ENCODE results near the gene LIME1.

LIME1 gene

DNA sequence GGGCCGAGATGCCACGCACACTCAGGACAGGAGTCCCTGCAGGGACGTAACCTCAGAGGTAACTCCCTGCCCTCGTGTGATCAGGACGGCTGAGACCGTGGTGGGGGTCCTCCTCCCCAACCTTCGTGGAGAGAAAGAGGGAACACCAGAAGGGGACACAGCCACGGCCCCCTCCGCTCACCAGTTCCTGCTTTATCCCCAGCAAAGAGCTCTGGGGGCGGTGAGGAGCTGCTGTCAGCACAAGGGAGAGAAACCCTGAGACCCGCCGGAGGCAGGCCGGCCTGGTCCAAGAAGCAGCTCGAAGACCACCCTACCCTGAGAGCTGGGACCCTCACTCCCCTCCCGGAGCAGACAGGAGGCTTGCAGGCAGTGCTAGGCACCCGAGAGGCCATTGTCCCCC lies 47.5 kb downstream of the LIME1 start:
- Histone ChIP-seq H3K27me3 (ENCODE audit: control insufficient read depth in 1 of 2, insufficient read depth in 2 of 2, low read length in 2 of 2) (no peaks in the 10 kb centered on the region), H3K36me3 (ENCODE audit: control insufficient read depth in 1 of 2, insufficient read depth in 2 of 2, low read length in 2 of 2) (no peaks in the 10 kb centered on the region), H3K9ac (ENCODE audit: low read depth in 1 of 2, low read length in 2 of 2) (no peak overlapping the region), H3K9me3 (ENCODE audit: control insufficient read depth in 1 of 2, low read length in 2 of 2) (no peaks in the 10 kb centered on the region), H3K27ac (ENCODE audit: low read depth, low read length) (no peak overlapping the region), H3K4me1 (ENCODE audit: control insufficient read depth in 1 of 2, insufficient read depth in 2 of 2, low read length in 2 of 2) (no peaks in the 10 kb centered on the region), H3K4me3 (ENCODE audit: low read depth in 1 of 2, low read length in 2 of 2) (no peak overlapping the region)

DNA sequence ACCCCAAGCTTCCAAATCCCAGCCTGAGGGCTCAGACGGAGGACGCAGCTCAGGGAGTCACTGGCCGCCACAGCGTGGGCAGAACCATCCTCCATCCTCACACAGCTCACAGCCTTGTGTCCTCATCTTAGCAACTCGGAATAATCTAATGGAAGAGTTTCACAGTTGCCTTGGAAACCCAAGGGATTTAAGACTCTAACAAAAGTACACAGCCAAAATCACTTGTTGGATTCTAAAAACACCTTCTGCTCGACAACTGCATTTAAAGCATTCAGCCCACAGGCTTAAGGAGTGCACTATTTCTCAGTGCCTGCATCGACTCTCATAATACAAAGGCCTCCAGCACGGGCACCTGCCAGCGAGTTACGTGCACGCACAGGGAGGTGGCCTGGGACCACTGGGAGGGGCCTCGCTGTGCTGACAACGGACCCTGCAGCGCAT lies 49.2 kb downstream of the LIME1 start:
- no peak overlapping the region for H3K9ac ChIP-seq (ENCODE audit: low read depth in 1 of 2, low read length in 2 of 2)
- no peak overlapping the region for H3K4me3 ChIP-seq (ENCODE audit: low read depth in 1 of 2, low read length in 2 of 2)
- peaks cover 0 to 5% of the 10 kb centered on the region in 2 donors for H3K36me3 ChIP-seq (ENCODE audit: control insufficient read depth in 1 of 2, insufficient read depth in 2 of 2, low read length in 2 of 2)
- no peaks in the 10 kb centered on the region for H3K9me3 ChIP-seq (ENCODE audit: control insufficient read depth in 1 of 2, low read length in 2 of 2)
- H3K4me1 ChIP-seq (ENCODE audit: control insufficient read depth in 1 of 2, insufficient read depth in 2 of 2, low read length in 2 of 2), result no peaks in the 10 kb centered on the region
- H3K27me3 ChIP-seq (ENCODE audit: control insufficient read depth in 1 of 2, insufficient read depth in 2 of 2, low read length in 2 of 2), result no peaks in the 10 kb centered on the region
- no peak overlapping the region for H3K27ac ChIP-seq (ENCODE audit: low read depth, low read length)

DNA sequence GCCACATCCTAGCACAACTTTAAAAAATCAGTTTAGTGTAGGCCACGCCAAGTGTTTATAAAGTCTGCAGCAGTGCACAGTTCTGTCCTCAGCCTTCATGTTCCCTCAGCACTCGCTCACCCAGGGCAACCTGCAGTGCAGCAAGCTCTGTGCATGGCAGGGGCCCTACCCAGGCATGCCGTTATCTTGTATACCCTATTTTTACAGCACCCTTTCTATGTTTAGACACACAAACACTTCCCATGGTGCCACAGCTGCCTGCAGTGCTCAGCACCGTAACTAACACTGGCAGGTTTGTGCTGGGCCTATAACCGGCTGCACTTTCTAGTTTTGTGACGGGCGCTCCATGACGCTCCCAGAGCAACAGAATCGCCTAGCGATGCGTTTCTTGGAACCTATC lies 50.8 kb downstream of the LIME1 start:
- H3K27me3 ChIP-seq (ENCODE audit: control insufficient read depth in 1 of 2, insufficient read depth in 2 of 2, low read length in 2 of 2), result no peaks in the 10 kb centered on the region
- H3K36me3 ChIP-seq (ENCODE audit: control insufficient read depth in 1 of 2, insufficient read depth in 2 of 2, low read length in 2 of 2), result peaks cover 0 to 5% of the 10 kb centered on the region in 2 donors
- H3K4me1 ChIP-seq (ENCODE audit: control insufficient read depth in 1 of 2, insufficient read depth in 2 of 2, low read length in 2 of 2), result no peaks in the 10 kb centered on the region
- H3K4me3 ChIP-seq (ENCODE audit: low read depth in 1 of 2, low read length in 2 of 2), result no peak overlapping the region
- no peak overlapping the region for H3K9ac ChIP-seq (ENCODE audit: low read depth in 1 of 2, low read length in 2 of 2)
- no peak overlapping the region for H3K27ac ChIP-seq (ENCODE audit: low read depth, low read length)
- H3K9me3 ChIP-seq (ENCODE audit: control insufficient read depth in 1 of 2, low read length in 2 of 2), result no peaks in the 10 kb centered on the region

- H3K27ac ChIP-seq (ENCODE audit: low read depth, low read length), result no peak overlapping the region
- no peaks in the 10 kb centered on the region for H3K27me3 ChIP-seq (ENCODE audit: control insufficient read depth in 1 of 2, insufficient read depth in 2 of 2, low read length in 2 of 2)
Measured at GRCh38 chr20:63787749-63788148, 51.3 kb downstream of the LIME1 start.

More at GRCh38 chr20:63787749-63788148, 51.3 kb downstream of the LIME1 start:
- no peak overlapping the region for H3K4me3 ChIP-seq (ENCODE audit: low read depth in 1 of 2, low read length in 2 of 2)
- H3K9ac ChIP-seq (ENCODE audit: low read depth in 1 of 2, low read length in 2 of 2), result no peak overlapping the region
- no peaks in the 10 kb centered on the region for H3K9me3 ChIP-seq (ENCODE audit: control insufficient read depth in 1 of 2, low read length in 2 of 2)
- H3K4me1 ChIP-seq (ENCODE audit: control insufficient read depth in 1 of 2, insufficient read depth in 2 of 2, low read length in 2 of 2), result no peaks in the 10 kb centered on the region
- H3K36me3 ChIP-seq (ENCODE audit: control insufficient read depth in 1 of 2, insufficient read depth in 2 of 2, low read length in 2 of 2), result peaks cover 0 to 5% of the 10 kb centered on the region in 2 donors
